Right ventricle myocardium inferior (tissue), 1 donor: ENCODE data around the gene SMC6. TPM values are rescaled to one million over a fixed set of nuclear protein-coding genes. Genes with fewer than 3 reads are reported as not detected.
A peak's percentile ranks its signal among the peaks of the same experiment; 100 is the strongest.

ENCODE experiments used
- ATAC-seq: fragments of 200-7000 bp; cut with Tn5 transposase; one replicate; pipeline ENCODE4 v1.9.1; 2020; ENCODE audit warnings: mild to moderate bottlenecking, moderate library complexity
- DNase-seq: peaks from one replicate; pipeline ENCODE4 v3.0.0; 2021; ENCODE audit errors: missing footprints
- intact Hi-C: fragments of 100-400 bp; cut with DNase I; formaldehyde crosslinking; loops from one replicate; pipeline ENCODE4 v1.11.0; 2022
- total RNA-seq: library from RNA; stranded (reverse); fragmentation: NEBNext Ultra II Directional; extraction: Animal tissue kit (Norgen Biotek cat#: 25700); gene quantifications from one replicate; pipeline ENCODE4 v1.2.1, GENCODE V29; 2021
- donor health status: DM: no; HTN: yes; CAD: no; lungs with severe emphysema.

Gene SMC6
- total RNA-seq, 1 donor from 2014 or later: 12.7 TPM

GRCh38 chr2:17768894-17769293, 15.3 kb upstream of the SMC6 start:
- ATAC-seq: no peak
- intact Hi-C loops: loop anchor here (5.0 kb wide), 1 partner anchor 53 kb away; no protein-coding TSS in a partner anchor
- no peak for DNase-seq

DNA sequence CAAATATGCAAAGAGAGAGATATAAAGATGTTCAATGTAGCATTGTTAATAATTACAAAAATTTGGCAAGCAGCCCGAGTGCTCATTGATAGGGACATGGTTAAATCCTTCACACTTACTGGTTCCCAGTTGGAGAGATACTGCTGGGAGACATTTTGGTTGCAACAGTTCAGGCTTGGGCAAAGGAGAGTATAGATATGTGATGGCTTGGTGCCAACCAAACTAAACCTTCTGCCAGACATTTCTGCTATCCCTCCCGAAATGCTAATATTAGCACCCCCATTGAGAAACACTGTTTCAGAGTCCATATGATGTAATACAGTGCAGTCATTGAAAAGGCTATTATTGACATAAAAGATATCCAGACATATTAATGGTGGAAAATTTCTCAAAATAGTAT, 11.8 kb upstream of the SMC6 start:
- DNase-seq (no peak), ATAC-seq (no peak)
- intact Hi-C loops: loop anchor here (5.0 kb wide), 1 partner anchor 57 kb away; no protein-coding TSS in a partner anchor

- DNase-seq: no peak
- ATAC-seq: no peak
- intact Hi-C loops: no loop called here
Observed at GRCh38 chr2:17763641-17764333, 10.2 kb upstream of the SMC6 start.

- no peak for DNase-seq
- no peak for ATAC-seq
- intact Hi-C loops: no loop called here
Observed at GRCh38 chr2:17762451-17762850, 8.8 kb upstream of the SMC6 start.

DNA sequence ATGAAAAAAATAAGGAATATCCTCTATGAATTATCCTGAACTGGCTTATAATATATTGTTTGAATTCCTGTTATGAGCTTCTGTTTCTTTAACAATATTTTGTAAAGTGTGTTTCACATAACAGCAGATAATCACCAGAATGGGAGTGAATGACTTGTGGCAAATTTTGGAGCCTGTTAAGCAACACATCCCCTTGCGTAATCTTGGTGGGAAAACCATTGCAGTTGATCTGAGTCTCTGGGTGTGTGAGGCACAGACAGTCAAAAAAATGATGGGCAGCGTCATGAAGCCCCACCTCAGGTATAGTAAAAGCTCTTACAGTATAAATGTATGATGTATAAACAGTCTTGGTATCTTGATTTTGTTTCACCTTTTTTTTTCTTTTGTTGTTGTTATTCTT, 6.2 kb upstream of the SMC6 start:
- DNase-seq (no peak), ATAC-seq (no peak)
- intact Hi-C loops: no loop called here

DNA sequence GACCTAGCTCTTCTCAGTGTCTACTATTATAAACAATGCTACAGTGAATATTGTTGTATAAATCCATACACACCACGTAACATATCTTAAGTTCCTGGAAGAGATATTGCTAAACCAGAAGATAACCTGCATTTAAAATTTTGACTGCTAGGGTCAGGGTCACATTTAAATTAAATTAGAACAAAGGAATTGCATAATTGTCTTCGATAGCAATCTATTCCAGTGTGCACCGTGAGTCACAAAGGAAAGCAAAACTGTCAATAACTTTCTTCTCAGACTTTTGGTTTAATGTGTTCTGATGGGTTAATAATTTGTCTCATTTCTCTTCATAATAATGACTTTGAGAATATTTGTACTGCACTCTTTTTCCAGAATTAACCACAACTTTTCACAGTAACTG, 4.5 kb upstream of the SMC6 start:
- no peak for ATAC-seq
- intact Hi-C loops: no loop called here
- DNase-seq: no peak

DNA sequence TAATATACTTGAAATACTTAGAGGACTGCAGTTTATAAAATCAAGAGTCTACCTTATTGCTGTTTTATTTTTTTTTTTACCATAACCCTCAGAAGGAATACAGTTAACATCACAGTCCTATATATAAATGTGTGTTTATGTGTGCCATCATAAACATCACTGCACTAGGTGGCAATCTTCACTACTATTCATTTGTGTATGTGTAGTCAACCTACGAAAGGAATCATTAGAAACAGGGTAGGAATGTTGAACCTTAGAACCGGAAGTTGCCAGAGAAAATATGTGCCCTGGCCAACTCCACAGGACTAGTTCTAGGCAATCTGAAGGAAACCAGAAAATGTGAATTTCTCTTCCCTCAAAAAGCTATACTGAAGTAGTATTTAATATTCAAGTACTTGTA, 3.7 kb upstream of the SMC6 start:
- DNase-seq (no peak), ATAC-seq (no peak)
- intact Hi-C loops: no loop called here

GRCh38 chr2:17756668-17757067, 3.1 kb upstream of the SMC6 start:
- intact Hi-C loops: no loop called here
- ATAC-seq: no peak
- DNase-seq: no peak

DNA sequence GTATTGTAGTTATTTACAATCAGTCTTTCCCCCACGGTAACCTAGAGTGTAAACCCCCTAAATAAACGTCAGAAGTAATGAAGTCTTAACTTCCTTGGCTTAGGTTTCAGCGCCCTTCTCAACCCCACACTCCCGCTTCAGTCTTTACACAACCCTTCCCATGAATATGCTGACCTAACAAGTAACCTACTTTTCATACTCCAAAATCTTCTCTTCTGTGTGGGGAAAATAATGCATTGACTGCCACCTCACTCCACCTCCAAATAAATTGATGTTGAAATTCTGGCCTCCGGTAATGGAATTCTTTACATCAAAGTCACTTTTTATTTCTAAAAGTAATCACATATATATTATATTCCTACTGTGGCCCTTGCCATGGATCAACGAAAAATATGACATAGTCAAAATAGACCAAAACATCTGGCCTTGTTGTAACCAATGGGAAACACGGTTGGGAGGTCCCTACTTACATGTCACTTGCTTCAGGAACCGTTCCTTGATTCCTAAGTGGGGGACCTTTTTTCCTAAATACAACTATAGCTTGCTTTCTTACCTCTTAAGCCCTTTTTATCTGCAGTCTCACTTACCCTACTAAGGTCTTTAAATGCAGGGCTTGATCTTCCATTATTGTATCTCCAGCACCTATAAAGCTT, 1.3 kb upstream of the SMC6 start:
- no peak for ATAC-seq

DNA sequence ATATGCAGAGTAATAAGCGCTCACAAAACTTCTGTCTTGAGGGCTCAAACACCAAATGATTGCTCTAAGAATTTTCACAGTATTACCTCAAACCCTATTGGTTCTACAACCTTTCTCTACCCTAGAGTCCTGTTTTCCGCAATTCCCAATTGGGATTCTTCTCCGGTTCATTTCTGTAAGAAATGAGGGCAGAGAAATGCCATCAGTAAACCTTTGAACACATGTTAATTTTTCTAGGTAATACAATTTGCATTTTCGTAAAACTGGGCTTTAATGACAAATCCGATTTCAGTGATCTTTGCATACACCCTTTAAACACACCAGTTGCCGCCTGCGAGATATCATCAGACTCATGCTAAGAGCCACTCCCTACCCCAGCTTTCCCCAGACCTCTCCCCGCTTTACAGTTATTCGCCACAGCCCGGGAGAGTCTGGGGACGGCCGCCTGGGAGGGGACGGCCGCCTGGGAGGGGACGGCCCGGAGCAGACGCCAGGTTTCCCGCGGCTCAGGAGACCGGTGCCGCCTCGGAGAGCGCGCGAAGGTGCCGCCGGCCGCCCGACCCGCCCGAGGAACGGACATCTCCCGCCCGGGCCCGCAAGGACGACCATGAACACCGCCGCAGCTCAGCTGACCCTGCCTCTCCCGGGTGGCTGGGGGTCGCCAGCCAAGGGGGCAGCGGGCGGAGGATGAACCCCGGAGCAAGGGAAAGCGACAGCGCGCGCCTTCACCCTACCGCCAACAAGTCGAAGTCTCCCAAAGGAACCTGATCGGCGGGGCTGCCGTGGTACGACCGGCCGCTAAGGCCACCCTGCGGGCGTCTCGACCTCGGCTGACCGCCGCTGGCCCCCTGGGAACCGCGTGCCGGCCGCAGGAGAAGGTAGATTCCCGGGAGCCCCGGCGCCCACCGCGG, 463 bp downstream of the SMC6 start:
- DNase-seq: no peak
- ATAC-seq: peak; percentile 75
- intact Hi-C loops: loop anchor here (1.0 kb wide), 1 partner anchor 77 kb away; no protein-coding TSS in a partner anchor

More for the DNA sequence above, 1.3 kb upstream of the SMC6 start:
- intact Hi-C loops: no loop called here
- no peak for DNase-seq

GRCh38 chr2:17752246-17752645, 1.4 kb downstream of the SMC6 start:
- no peak for ATAC-seq

GRCh38 chr2:17749753-17750438, 3.7 kb downstream of the SMC6 start:
- ATAC-seq (no peak), DNase-seq (no peak)
- intact Hi-C loops: no loop called here

More at GRCh38 chr2:17752246-17752645, 1.4 kb downstream of the SMC6 start:
- intact Hi-C loops: no loop called here
- DNase-seq: no peak

- no peak for DNase-seq
- intact Hi-C loops: no loop called here
- no peak for ATAC-seq
Observed at GRCh38 chr2:17748745-17749144, 4.9 kb downstream of the SMC6 start.

DNA sequence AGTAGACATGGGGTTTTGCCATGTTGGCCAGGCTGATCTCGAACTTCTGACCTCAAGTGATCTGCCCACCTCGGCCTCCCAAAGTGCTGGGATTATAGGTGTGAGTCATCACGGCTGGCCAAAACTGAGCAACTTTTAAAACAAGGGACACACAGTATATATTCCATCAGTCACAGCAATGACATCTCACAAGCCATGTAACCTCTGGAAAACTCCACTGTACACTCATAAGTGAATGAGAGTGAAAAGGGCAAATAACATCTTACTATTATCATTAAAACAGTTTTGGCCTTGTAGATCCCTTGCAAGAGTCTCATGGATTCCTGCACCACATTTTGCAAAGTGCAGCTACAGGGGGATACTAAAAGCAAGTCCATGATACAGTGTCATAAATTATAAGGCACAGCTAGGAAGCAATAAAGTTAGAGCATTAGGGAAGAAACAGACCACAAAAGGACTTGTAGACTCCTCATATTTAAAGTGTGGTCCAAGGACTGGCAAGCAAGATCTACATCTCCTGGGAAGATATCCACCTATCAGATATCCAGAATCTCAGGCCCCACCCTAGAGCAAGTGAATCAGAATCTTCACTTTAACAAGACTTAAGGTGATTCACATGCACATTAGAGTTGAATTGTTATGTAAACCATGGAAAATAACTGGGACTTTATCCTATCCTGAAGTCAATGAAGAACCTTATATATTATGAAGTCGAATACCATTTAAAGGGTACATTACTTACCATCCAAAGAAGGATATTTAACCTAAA, 5.7 kb downstream of the SMC6 start:
- ATAC-seq (no peak), DNase-seq (no peak)
- intact Hi-C loops: no loop called here

DNA sequence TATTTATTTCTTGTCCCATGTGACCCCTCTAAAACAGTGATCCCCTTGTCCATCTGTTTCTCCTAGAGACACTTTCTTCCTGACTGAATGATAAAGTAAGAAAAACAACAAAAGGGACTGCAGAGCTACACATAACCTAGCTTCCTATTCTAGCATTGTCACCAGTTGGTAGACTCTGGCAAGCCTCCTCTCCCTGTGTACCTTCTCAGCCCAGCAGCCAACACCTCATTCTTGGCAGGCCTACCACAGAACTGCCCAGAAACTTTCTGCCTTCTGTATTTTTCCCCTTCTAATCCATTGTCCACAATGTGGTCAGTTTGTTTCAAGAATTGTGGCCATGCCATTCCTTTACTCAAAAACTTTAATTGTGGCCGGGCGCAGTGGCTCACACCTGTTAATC, 13.4 kb downstream of the SMC6 start:
- intact Hi-C loops: no loop called here
- peak; percentile 70 for ATAC-seq

GRCh38 chr2:17736989-17737388, 16.6 kb downstream of the SMC6 start:
- ATAC-seq (no peak), DNase-seq (no peak)
- intact Hi-C loops: no loop called here

More for the DNA sequence above, 13.4 kb downstream of the SMC6 start:
- no peak for DNase-seq

- intact Hi-C loops: no loop called here
- no peak for DNase-seq
- no peak for ATAC-seq
Observed at GRCh38 chr2:17735864-17736263, 17.7 kb downstream of the SMC6 start.

GRCh38 chr2:17733599-17733998, 20.0 kb downstream of the SMC6 start:
- DNase-seq: no peak

More at GRCh38 chr2:17733599-17733998, 20.0 kb downstream of the SMC6 start:
- no peak for ATAC-seq
- intact Hi-C loops: no loop called here
